ENCODE results near the gene GUCY1A1. TPM values are rescaled to one million over a fixed set of nuclear protein-coding genes. Genes with fewer than 3 reads are reported as not detected.

GUCY1A1 gene
- total and polyA plus RNA-seq, 2 donors (not counting 1 experiment from before 2014, with no cell fraction given) = 8.1 to 10.7 TPM

GRCh38 chr4:155653052-155653451, 13.6 kb upstream of the GUCY1A1 start:
- no peak for DNase-seq (ENCODE audit: low read depth in 2 of 2)
- Histone ChIP-seq H3K79me2 (ENCODE audit: control insufficient read depth, insufficient read depth, low read length) (no peaks in the 10 kb centered on the region), H3K27ac (ENCODE audit: insufficient read depth, low read length) (no peak overlapping the region), H3K4me2 (ENCODE audit: extremely low read depth, insufficient read depth, low read length) (no peak overlapping the region), H3K4me1 (ENCODE audit: control insufficient read depth, extremely low read depth, insufficient read depth, low read length) (no peaks in the 10 kb centered on the region), H3K9me3 (ENCODE audit: control insufficient read depth, insufficient read depth, low read depth, low read length) (no peaks in the 10 kb centered on the region), H3K36me3 (ENCODE audit: control insufficient read depth, insufficient read depth, low read length) (no peaks in the 10 kb centered on the region), H3K4me3 (replicated peaks in 1 of 4; ENCODE audit: control extremely low read depth in 1 of 4, insufficient read depth in 1 of 4, low read depth in 3 of 4, low read length in 4 of 4) (no peak overlapping the region), H4K20me1 (ENCODE audit: control insufficient read depth, extremely low read depth, insufficient read depth, low read length) (no peaks in the 10 kb centered on the region), H3K9ac (ENCODE audit: insufficient read depth, low read length) (no peak overlapping the region), H3K27me3 (ENCODE audit: control insufficient read depth, insufficient read depth, low read length) (no peaks in the 10 kb centered on the region), H2AFZ (ENCODE audit: low read length) (no peak overlapping the region)
- TF ChIP-seq, protein P1, sequence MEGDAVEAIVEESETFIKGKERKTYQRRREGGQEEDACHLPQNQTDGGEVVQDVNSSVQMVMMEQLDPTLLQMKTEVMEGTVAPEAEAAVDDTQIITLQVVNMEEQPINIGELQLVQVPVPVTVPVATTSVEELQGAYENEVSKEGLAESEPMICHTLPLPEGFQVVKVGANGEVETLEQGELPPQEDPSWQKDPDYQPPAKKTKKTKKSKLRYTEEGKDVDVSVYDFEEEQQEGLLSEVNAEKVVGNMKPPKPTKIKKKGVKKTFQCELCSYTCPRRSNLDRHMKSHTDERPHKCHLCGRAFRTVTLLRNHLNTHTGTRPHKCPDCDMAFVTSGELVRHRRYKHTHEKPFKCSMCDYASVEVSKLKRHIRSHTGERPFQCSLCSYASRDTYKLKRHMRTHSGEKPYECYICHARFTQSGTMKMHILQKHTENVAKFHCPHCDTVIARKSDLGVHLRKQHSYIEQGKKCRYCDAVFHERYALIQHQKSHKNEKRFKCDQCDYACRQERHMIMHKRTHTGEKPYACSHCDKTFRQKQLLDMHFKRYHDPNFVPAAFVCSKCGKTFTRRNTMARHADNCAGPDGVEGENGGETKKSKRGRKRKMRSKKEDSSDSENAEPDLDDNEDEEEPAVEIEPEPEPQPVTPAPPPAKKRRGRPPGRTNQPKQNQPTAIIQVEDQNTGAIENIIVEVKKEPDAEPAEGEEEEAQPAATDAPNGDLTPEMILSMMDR (conservative IDR thresholded peaks at IDR 0.05 in 1 of 2, IDR thresholded peaks at IDR 0.05 in 1 of 2; ENCODE audit: low read depth in 1 of 2, low read length in 2 of 2) = no peak
- no peak for TF ChIP-seq EZH2 (IDR thresholded peaks at IDR 0.05; ENCODE audit: low read length, missing control alignments)

DNA sequence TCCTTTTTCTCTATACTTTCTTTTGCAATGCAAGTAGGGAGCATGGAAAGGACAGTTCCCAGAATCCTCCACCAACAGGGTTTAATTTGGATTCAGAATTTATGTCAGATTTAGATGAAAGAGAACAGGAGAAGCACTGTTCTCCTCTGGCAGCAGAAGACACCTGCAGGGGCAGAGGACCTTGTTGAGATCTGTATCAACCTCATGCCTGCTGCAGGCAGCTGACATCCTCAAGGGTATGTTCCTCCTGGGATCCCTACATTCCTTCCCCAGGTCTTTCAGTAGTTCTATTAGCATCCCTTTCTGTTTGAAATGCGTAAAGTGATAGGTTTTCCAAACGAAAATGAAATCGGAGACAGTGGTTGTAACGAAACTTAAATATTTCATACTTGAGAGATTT, 10.6 kb upstream of the GUCY1A1 start:
- DNase-seq (ENCODE audit: low read depth in 2 of 2) = no peak
- no peak overlapping the region for H3K9ac ChIP-seq (ENCODE audit: insufficient read depth, low read length)
- TF ChIP-seq, protein P1 (conservative IDR thresholded peaks at IDR 0.05 in 1 of 2, IDR thresholded peaks at IDR 0.05 in 1 of 2; ENCODE audit: low read depth in 1 of 2, low read length in 2 of 2) = no peak
- TF ChIP-seq EZH2 (IDR thresholded peaks at IDR 0.05; ENCODE audit: low read length, missing control alignments) = no peak

GRCh38 chr4:155657169-155657568, 9.5 kb upstream of the GUCY1A1 start:
- no peaks in the 10 kb centered on the region for H3K4me1 ChIP-seq (ENCODE audit: control insufficient read depth, extremely low read depth, insufficient read depth, low read length)
- H3K9me3 ChIP-seq (ENCODE audit: control insufficient read depth, insufficient read depth, low read depth, low read length) = no peaks in the 10 kb centered on the region
- TF ChIP-seq, protein P1 (conservative IDR thresholded peaks at IDR 0.05 in 1 of 2, IDR thresholded peaks at IDR 0.05 in 1 of 2; ENCODE audit: low read depth in 1 of 2, low read length in 2 of 2) = no peak
- TF ChIP-seq EZH2 (IDR thresholded peaks at IDR 0.05; ENCODE audit: low read length, missing control alignments) = no peak
- H3K4me2 ChIP-seq (ENCODE audit: extremely low read depth, insufficient read depth, low read length) = no peak overlapping the region
- H4K20me1 ChIP-seq (ENCODE audit: control insufficient read depth, extremely low read depth, insufficient read depth, low read length) = no peaks in the 10 kb centered on the region
- DNase-seq (ENCODE audit: low read depth in 2 of 2) = no peak
- no peaks in the 10 kb centered on the region for H3K27me3 ChIP-seq (ENCODE audit: control insufficient read depth, insufficient read depth, low read length)
- H3K36me3 ChIP-seq (ENCODE audit: control insufficient read depth, insufficient read depth, low read length) = no peaks in the 10 kb centered on the region
- H3K9ac ChIP-seq (ENCODE audit: insufficient read depth, low read length) = no peak overlapping the region
- no peak overlapping the region for H3K4me3 ChIP-seq (replicated peaks in 1 of 4; ENCODE audit: control extremely low read depth in 1 of 4, insufficient read depth in 1 of 4, low read depth in 3 of 4, low read length in 4 of 4)
- no peak overlapping the region for H2AFZ ChIP-seq (ENCODE audit: low read length)
- no peak overlapping the region for H3K27ac ChIP-seq (ENCODE audit: insufficient read depth, low read length)
- H3K79me2 ChIP-seq (ENCODE audit: control insufficient read depth, insufficient read depth, low read length) = no peaks in the 10 kb centered on the region

More for the DNA sequence above, 10.6 kb upstream of the GUCY1A1 start:
- H3K36me3 ChIP-seq (ENCODE audit: control insufficient read depth, insufficient read depth, low read length) = no peaks in the 10 kb centered on the region
- no peaks in the 10 kb centered on the region for H4K20me1 ChIP-seq (ENCODE audit: control insufficient read depth, extremely low read depth, insufficient read depth, low read length)
- no peaks in the 10 kb centered on the region for H3K79me2 ChIP-seq (ENCODE audit: control insufficient read depth, insufficient read depth, low read length)
- H2AFZ ChIP-seq (ENCODE audit: low read length) = no peak overlapping the region
- no peak overlapping the region for H3K27ac ChIP-seq (ENCODE audit: insufficient read depth, low read length)
- no peak overlapping the region for H3K4me2 ChIP-seq (ENCODE audit: extremely low read depth, insufficient read depth, low read length)
- H3K4me3 ChIP-seq (replicated peaks in 1 of 4; ENCODE audit: control extremely low read depth in 1 of 4, insufficient read depth in 1 of 4, low read depth in 3 of 4, low read length in 4 of 4) = no peak overlapping the region
- H3K27me3 ChIP-seq (ENCODE audit: control insufficient read depth, insufficient read depth, low read length) = no peaks in the 10 kb centered on the region
- no peaks in the 10 kb centered on the region for H3K9me3 ChIP-seq (ENCODE audit: control insufficient read depth, insufficient read depth, low read depth, low read length)
- no peaks in the 10 kb centered on the region for H3K4me1 ChIP-seq (ENCODE audit: control insufficient read depth, extremely low read depth, insufficient read depth, low read length)

Data from fibroblast of lung (primary cell).